Ovary (tissue), 3 donors: ENCODE results near the gene ZFYVE9.
"Not testable (repeated sequence)": the region's sequence is repeated elsewhere in the genome, so short reads cannot be mapped to it uniquely, and the experiment has no call there.

ENCODE experiments used
- POLR2A ChIP-seq: fragments of 450-650 bp; IDR thresholded peaks from one replicate; pipeline ENCODE4 v1.6.1; 2017; ENCODE audit warnings: antibody characterized with exemption, mild to moderate bottlenecking, moderate library complexity
- TF ChIP-seq, protein P1 (sequence below), 3 donors: fragments of 450-650 bp in 2 of 3; fragments of 200-600 bp in 1 of 3; IDR thresholded peaks; one replicate each; pipeline versions ENCODE4 v1.5.1 to v1.8.0; 2016 to 2022; ENCODE audit warnings: antibody characterized with exemption in 3 of 3, mild to moderate bottlenecking in 1 of 3
- donor health status: DM: no; HTN: no; CAD: no.

DNA sequence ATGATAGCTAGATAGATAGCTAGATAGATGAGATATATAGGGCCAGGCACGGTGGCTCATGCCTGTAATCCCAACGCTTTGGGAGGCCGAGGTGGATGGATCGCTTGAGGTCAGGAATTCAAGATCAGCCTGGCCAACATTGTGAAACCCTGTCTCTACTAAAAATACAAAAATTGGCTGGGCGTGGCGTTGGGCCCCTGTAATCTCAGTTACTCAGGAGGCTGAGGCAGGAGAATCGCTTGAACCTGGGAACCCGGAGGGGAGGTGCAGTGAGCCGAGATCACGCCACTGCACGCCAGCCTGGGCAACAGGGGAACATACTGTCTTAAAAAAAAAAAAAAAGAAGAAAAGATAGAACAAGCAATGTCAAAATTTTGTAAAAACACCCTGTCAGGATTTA, 8.6 kb downstream of the ZFYVE9 start:
- TF ChIP-seq, protein P1, sequence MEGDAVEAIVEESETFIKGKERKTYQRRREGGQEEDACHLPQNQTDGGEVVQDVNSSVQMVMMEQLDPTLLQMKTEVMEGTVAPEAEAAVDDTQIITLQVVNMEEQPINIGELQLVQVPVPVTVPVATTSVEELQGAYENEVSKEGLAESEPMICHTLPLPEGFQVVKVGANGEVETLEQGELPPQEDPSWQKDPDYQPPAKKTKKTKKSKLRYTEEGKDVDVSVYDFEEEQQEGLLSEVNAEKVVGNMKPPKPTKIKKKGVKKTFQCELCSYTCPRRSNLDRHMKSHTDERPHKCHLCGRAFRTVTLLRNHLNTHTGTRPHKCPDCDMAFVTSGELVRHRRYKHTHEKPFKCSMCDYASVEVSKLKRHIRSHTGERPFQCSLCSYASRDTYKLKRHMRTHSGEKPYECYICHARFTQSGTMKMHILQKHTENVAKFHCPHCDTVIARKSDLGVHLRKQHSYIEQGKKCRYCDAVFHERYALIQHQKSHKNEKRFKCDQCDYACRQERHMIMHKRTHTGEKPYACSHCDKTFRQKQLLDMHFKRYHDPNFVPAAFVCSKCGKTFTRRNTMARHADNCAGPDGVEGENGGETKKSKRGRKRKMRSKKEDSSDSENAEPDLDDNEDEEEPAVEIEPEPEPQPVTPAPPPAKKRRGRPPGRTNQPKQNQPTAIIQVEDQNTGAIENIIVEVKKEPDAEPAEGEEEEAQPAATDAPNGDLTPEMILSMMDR (IDR thresholded peaks at IDR 0.05), result not testable (repeated sequence)
- TF ChIP-seq POLR2A, result not testable (repeated sequence)
